Measurements from ENCODE around the gene AAGAB.
"Not testable (repeated sequence)": the region's sequence is repeated elsewhere in the genome, so short reads cannot be mapped to it uniquely, and the experiment has no call there.

The AAGAB gene

DNA sequence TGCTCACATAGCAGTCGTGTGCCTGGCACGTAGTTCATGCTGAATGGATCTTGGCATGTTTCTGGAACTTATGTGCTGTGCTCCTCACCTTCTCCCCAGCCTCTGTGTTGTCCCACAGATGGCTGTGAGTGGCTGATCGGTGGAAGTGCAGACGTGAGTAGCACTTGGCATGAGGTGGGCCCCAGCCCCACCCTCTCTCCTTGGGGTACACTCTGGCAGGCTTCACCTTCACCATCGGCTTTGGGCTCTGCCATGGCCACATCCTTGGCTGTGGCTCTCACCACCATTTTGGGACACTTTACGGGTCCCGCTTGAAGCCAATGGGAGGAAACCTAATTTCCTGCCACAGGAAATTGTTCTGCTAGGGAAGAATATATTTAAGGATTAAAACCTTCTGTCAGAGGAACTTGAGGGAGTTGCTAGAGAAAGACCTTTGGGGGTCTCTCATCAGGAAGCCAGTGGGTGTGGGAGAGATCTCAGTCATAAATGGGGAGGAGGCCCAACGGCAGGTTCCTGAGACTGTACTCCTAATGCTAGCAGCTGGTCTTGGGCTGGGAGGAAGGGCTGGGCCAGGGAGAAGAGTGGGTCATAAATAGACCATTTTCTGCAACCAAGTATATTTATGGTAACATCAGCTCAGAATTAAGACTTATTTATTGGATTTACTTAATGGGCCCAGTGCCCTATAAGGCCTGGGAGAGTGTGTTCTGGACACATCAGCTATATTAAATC is 96.8 kb downstream of the AAGAB start:
- TF ChIP-seq ELF4 (IDR thresholded peaks at IDR 0.05): no peak
- no peak for TF ChIP-seq BHLHE40 (IDR thresholded peaks at IDR 0.05; ENCODE audit: borderline replicate concordance)
- TF ChIP-seq SP1 (IDR thresholded peaks at IDR 0.05): no peak
- no peak for TF ChIP-seq FOXK2 (IDR thresholded peaks at IDR 0.05)
- TF ChIP-seq FOXA1 (IDR thresholded peaks at IDR 0.05): no peak
- TF ChIP-seq FOXM1 (IDR thresholded peaks at IDR 0.05; ENCODE audit: borderline replicate concordance): no peak
- no peak for TF ChIP-seq HDGF (IDR thresholded peaks at IDR 0.05; ENCODE audit: borderline replicate concordance)
- TF ChIP-seq NFRKB (IDR thresholded peaks at IDR 0.05): no peak
- TF ChIP-seq LEF1 (IDR thresholded peaks at IDR 0.05; ENCODE audit: borderline replicate concordance): no peak
- no peak for TF ChIP-seq TARDBP (IDR thresholded peaks at IDR 0.05)
- no peak for TF ChIP-seq ZNF384 (IDR thresholded peaks at IDR 0.05)
- no peak for TF ChIP-seq L3MBTL2 (conservative IDR thresholded peaks at IDR 0.05)
- no peak for TF ChIP-seq CTBP1 (IDR thresholded peaks at IDR 0.05; ENCODE audit: borderline replicate concordance)
- TF ChIP-seq, protein P1, sequence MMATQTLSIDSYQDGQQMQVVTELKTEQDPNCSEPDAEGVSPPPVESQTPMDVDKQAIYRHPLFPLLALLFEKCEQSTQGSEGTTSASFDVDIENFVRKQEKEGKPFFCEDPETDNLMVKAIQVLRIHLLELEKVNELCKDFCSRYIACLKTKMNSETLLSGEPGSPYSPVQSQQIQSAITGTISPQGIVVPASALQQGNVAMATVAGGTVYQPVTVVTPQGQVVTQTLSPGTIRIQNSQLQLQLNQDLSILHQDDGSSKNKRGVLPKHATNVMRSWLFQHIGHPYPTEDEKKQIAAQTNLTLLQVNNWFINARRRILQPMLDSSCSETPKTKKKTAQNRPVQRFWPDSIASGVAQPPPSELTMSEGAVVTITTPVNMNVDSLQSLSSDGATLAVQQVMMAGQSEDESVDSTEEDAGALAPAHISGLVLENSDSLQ (IDR thresholded peaks at IDR 0.05): no peak
- TF ChIP-seq ARNT (IDR thresholded peaks at IDR 0.05): no peak
- no peak for TF ChIP-seq SUZ12 (IDR thresholded peaks at IDR 0.05)
- DNase-seq (ENCODE audit: extremely low spot score): no peak
- ChIA-PET POLR2A (no interaction called here), CTCF (no interaction called here)

DNA sequence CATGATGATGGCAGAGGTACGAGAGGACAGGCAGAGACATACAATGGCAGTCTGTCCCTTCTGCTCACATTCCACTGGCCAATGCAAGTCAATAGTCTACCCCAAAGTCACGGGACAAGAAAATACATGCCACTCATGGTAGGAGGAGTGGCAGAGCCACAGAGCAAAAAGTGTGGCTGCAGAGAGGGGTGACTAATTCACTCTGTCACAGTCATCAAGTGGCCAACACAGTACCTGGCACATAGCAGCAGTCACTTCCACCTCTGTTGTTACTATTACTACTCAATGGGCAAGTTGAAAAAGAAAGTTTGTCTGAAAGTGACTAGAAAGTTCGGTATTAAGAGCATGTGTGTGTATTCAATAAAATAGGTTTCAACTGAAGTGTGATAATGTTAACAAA is 97.6 kb downstream of the AAGAB start:
- POLR2A ChIA-PET: no interaction called here
- CTCF ChIA-PET: no interaction called here
- TF ChIP-seq LEF1 (IDR thresholded peaks at IDR 0.05; ENCODE audit: borderline replicate concordance) (no peak), BHLHE40 (IDR thresholded peaks at IDR 0.05; ENCODE audit: borderline replicate concordance) (no peak), CTBP1 (IDR thresholded peaks at IDR 0.05; ENCODE audit: borderline replicate concordance) (no peak), TARDBP (IDR thresholded peaks at IDR 0.05) (no peak), L3MBTL2 (conservative IDR thresholded peaks at IDR 0.05) (no peak), FOXA1 (IDR thresholded peaks at IDR 0.05) (no peak), FOXM1 (IDR thresholded peaks at IDR 0.05; ENCODE audit: borderline replicate concordance) (no peak), ELF4 (IDR thresholded peaks at IDR 0.05) (no peak), NFRKB (IDR thresholded peaks at IDR 0.05) (no peak), SP1 (IDR thresholded peaks at IDR 0.05) (no peak), HDGF (IDR thresholded peaks at IDR 0.05; ENCODE audit: borderline replicate concordance) (no peak), ARNT (IDR thresholded peaks at IDR 0.05) (no peak), SUZ12 (IDR thresholded peaks at IDR 0.05) (no peak), FOXK2 (IDR thresholded peaks at IDR 0.05) (no peak)
- TF ChIP-seq, protein P1 (IDR thresholded peaks at IDR 0.05): no peak
- DNase-seq (ENCODE audit: extremely low spot score): no peak

DNA sequence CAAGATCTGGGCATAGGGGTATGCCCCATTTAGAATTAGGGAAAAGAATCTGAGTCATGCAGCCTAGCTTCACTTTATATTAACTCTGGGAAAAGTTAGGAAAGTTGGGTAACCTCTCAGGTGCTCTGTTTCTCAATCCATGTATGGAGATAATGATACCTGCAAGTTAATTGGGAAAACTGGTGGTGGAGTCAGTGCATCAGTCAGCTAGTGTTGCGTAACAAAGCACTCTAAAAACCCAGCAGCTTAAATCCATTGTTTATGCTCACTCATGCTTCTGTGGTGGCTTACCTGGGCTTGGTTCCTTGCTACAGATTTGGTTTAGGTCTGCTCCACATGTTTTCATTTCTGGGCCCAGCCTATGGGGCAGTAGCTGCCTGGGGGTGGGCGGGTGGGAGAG is 98.0 kb downstream of the AAGAB start:
- ChIA-PET POLR2A (interaction anchor here (0.7 kb wide), 1 partner anchor 18 kb away, joined by 3 read pairs; no protein-coding TSS in a partner anchor), CTCF (no interaction called here)
- TF ChIP-seq CTBP1 (IDR thresholded peaks at IDR 0.05; ENCODE audit: borderline replicate concordance) (no peak), FOXK2 (IDR thresholded peaks at IDR 0.05) (no peak), SP1 (IDR thresholded peaks at IDR 0.05) (no peak), ARNT (IDR thresholded peaks at IDR 0.05) (no peak), LEF1 (IDR thresholded peaks at IDR 0.05; ENCODE audit: borderline replicate concordance) (no peak), FOXM1 (IDR thresholded peaks at IDR 0.05; ENCODE audit: borderline replicate concordance) (no peak), BHLHE40 (IDR thresholded peaks at IDR 0.05; ENCODE audit: borderline replicate concordance) (no peak), HDGF (IDR thresholded peaks at IDR 0.05; ENCODE audit: borderline replicate concordance) (no peak), L3MBTL2 (conservative IDR thresholded peaks at IDR 0.05) (no peak), ZNF384 (IDR thresholded peaks at IDR 0.05) (no peak), FOXA1 (IDR thresholded peaks at IDR 0.05) (no peak), TARDBP (IDR thresholded peaks at IDR 0.05) (no peak), ELF4 (IDR thresholded peaks at IDR 0.05) (no peak)
- TF ChIP-seq, protein P1 (IDR thresholded peaks at IDR 0.05): no peak
- no peak for DNase-seq (ENCODE audit: extremely low spot score)

DNA sequence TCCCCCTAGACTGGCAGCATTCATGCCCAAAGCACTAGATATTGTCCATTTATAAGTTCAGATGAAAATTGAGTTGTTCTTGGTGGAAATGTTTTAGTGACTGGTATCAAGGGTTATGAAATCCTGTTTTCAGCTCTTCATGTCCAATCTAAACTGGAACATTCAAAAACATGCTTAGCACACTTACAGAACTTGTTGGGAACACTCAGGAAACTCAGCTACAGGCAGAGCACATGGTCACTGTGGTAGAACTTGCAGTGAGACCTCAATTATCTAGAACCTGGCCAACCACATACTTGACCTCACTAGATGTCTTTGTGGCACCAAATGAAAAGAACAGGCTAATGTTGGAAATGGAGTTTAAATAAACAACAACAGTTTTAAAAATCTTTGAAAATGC is 100.2 kb downstream of the AAGAB start:
- CTCF ChIA-PET: no interaction called here
- POLR2A ChIA-PET: no interaction called here
- DNase-seq (ENCODE audit: extremely low spot score): no peak
- no peak for TF ChIP-seq SP1 (IDR thresholded peaks at IDR 0.05)
- TF ChIP-seq ARNT (IDR thresholded peaks at IDR 0.05): no peak
- TF ChIP-seq LEF1 (IDR thresholded peaks at IDR 0.05; ENCODE audit: borderline replicate concordance): no peak
- no peak for TF ChIP-seq HDGF (IDR thresholded peaks at IDR 0.05; ENCODE audit: borderline replicate concordance)
- TF ChIP-seq FOXA1 (IDR thresholded peaks at IDR 0.05): no peak
- TF ChIP-seq BHLHE40 (IDR thresholded peaks at IDR 0.05; ENCODE audit: borderline replicate concordance): no peak
- TF ChIP-seq ELF4 (IDR thresholded peaks at IDR 0.05): no peak
- TF ChIP-seq CTBP1 (IDR thresholded peaks at IDR 0.05; ENCODE audit: borderline replicate concordance): no peak
- TF ChIP-seq NFRKB (IDR thresholded peaks at IDR 0.05): no peak
- TF ChIP-seq ZNF384 (IDR thresholded peaks at IDR 0.05): no peak
- no peak for TF ChIP-seq FOXK2 (IDR thresholded peaks at IDR 0.05)
- no peak for TF ChIP-seq SUZ12 (IDR thresholded peaks at IDR 0.05)
- no peak for TF ChIP-seq TARDBP (IDR thresholded peaks at IDR 0.05)
- TF ChIP-seq FOXM1 (IDR thresholded peaks at IDR 0.05; ENCODE audit: borderline replicate concordance): no peak

DNA sequence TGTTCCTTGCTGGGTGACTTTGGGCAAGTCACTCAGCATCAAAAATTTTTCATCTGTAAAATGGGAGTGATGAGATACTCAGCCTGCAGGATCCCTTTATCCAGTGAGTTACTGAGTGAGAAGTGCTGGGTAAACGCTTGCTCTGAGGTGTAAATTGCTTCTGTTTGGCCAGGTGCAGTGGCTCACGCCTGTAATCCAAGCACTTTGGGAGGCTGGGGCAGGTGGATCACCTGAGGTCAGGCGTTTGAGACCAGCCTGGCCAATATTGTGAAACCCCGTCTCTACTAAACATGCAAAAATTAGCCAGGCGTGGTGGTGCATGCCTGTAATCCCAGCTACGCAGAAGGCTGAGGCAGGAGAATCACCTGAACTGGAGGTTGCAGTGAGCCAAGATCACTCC is 101.4 kb downstream of the AAGAB start:
- CTCF ChIA-PET, POLR2A ChIA-PET: not testable (repeated sequence)

DNA sequence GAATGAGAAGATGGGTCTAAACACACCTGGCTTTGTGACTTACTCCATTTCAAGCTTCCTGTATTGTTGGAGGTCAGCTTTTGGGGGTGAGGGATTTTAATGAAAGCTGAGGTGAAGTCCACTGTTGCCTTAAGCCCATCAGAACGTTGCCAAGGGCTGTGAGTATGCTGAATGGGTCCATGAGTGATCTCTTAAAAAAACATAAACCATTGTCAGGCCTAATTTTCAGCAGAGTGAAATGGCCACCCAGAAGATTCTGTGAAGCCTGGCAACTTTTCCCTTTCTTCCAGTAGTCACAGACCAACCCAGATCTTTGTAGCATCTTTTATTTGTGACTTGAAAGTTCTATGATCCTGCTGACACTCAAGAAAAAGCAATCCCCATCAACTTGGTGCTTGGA is 102.0 kb downstream of the AAGAB start:
- TF ChIP-seq ZNF384 (IDR thresholded peaks at IDR 0.05) (no peak), FOXA1 (IDR thresholded peaks at IDR 0.05) (no peak), L3MBTL2 (conservative IDR thresholded peaks at IDR 0.05) (no peak), HDGF (IDR thresholded peaks at IDR 0.05; ENCODE audit: borderline replicate concordance) (no peak), FOXK2 (IDR thresholded peaks at IDR 0.05) (no peak), SP1 (IDR thresholded peaks at IDR 0.05) (no peak), SUZ12 (IDR thresholded peaks at IDR 0.05) (no peak), BHLHE40 (IDR thresholded peaks at IDR 0.05; ENCODE audit: borderline replicate concordance) (no peak), LEF1 (IDR thresholded peaks at IDR 0.05; ENCODE audit: borderline replicate concordance) (no peak), FOXM1 (IDR thresholded peaks at IDR 0.05; ENCODE audit: borderline replicate concordance) (no peak), TARDBP (IDR thresholded peaks at IDR 0.05) (no peak), ELF4 (IDR thresholded peaks at IDR 0.05) (no peak), NFRKB (IDR thresholded peaks at IDR 0.05) (no peak)
- no peak for DNase-seq (ENCODE audit: extremely low spot score)
- CTCF ChIA-PET: no interaction called here
- POLR2A ChIA-PET: no interaction called here

More for the DNA sequence above, 101.4 kb downstream of the AAGAB start:
- DNase-seq (ENCODE audit: extremely low spot score): not testable (repeated sequence)
